ENCODE measurements around the gene CCDC66. TPM values are rescaled to one million over a fixed set of nuclear protein-coding genes. Genes with fewer than 3 reads are reported as not detected.

CCDC66 gene
- polyA plus RNA-seq, 1 of the 3 experiments (the other 2 are of a cell fraction), result 4.6 TPM

DNA sequence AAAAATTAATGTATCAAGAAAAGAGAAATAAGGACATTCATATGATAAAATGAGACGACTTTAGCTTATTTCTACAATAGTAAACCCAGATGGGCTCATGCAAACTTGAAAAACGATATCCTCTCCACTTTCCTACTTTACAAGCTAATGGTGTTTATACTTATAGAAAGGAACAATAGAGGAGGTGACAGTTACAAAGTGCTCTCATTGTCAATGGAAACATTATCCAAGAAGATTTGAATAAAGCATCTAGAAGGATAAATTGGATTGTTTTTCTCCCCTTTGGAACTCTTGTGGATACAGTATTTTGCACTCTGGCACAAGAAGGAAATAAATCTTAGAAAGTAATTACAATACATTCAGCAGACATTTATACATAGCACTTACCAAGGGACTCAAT lies 20.2 kb upstream of the CCDC66 start:
- H3K36me3 ChIP-seq (replicated peaks in 1 of 2; ENCODE audit: control insufficient read depth in 1 of 2, insufficient read depth in 2 of 2, low read length in 1 of 2), result no peaks in the 10 kb centered on the region
- H3K4me3 ChIP-seq (ENCODE audit: low read depth in 2 of 2, low read length in 1 of 2), result no peak overlapping the region
- no peak for TF ChIP-seq GABPA (IDR thresholded peaks at IDR 0.05; ENCODE audit: low read depth)
- no peak for TF ChIP-seq POLR2AphosphoS5 (IDR thresholded peaks at IDR 0.05; ENCODE audit: low read depth, low read length)
- TF ChIP-seq EP300 (IDR thresholded peaks at IDR 0.05; ENCODE audit: borderline replicate concordance in 1 of 2, low read depth in 1 of 2, low read length in 1 of 2), result no peak
- TF ChIP-seq RAD21 (IDR thresholded peaks at IDR 0.05; ENCODE audit: low read length), result no peak
- TF ChIP-seq TEAD4 (IDR thresholded peaks at IDR 0.05; ENCODE audit: borderline replicate concordance, insufficient read depth), result no peak
- TF ChIP-seq, protein P1, sequence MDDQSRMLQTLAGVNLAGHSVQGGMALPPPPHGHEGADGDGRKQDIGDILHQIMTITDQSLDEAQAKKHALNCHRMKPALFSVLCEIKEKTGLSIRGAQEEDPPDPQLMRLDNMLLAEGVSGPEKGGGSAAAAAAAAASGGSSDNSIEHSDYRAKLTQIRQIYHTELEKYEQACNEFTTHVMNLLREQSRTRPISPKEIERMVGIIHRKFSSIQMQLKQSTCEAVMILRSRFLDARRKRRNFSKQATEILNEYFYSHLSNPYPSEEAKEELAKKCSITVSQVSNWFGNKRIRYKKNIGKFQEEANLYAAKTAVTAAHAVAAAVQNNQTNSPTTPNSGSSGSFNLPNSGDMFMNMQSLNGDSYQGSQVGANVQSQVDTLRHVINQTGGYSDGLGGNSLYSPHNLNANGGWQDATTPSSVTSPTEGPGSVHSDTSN (IDR thresholded peaks at IDR 0.05), result no peak
- no peak for TF ChIP-seq MXI1 (IDR thresholded peaks at IDR 0.05; ENCODE audit: low read depth, low read length)
- TF ChIP-seq RXRA (IDR thresholded peaks at IDR 0.05; ENCODE audit: borderline replicate concordance, low read depth), result no peak
- TF ChIP-seq NFIC (IDR thresholded peaks at IDR 0.05; ENCODE audit: borderline replicate concordance), result no peak
- no peak for TF ChIP-seq MEF2A (IDR thresholded peaks at IDR 0.05; ENCODE audit: borderline replicate concordance, low read depth)
- TF ChIP-seq CHD2 (IDR thresholded peaks at IDR 0.05; ENCODE audit: low read length, partially characterized antibody), result no peak
- TF ChIP-seq FOSL2 (IDR thresholded peaks at IDR 0.05; ENCODE audit: borderline replicate concordance, low read depth), result no peak
- TF ChIP-seq, protein P2, sequence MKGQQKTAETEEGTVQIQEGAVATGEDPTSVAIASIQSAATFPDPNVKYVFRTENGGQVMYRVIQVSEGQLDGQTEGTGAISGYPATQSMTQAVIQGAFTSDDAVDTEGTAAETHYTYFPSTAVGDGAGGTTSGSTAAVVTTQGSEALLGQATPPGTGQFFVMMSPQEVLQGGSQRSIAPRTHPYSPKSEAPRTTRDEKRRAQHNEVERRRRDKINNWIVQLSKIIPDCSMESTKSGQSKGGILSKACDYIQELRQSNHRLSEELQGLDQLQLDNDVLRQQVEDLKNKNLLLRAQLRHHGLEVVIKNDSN (IDR thresholded peaks at IDR 0.05; ENCODE audit: borderline replicate concordance, low read depth), result no peak
- no peak for TF ChIP-seq TAF1 (IDR thresholded peaks at IDR 0.05; ENCODE audit: borderline replicate concordance, low read depth, low read length)
- TF ChIP-seq, protein P3, sequence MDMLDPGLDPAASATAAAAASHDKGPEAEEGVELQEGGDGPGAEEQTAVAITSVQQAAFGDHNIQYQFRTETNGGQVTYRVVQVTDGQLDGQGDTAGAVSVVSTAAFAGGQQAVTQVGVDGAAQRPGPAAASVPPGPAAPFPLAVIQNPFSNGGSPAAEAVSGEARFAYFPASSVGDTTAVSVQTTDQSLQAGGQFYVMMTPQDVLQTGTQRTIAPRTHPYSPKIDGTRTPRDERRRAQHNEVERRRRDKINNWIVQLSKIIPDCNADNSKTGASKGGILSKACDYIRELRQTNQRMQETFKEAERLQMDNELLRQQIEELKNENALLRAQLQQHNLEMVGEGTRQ (IDR thresholded peaks at IDR 0.05; ENCODE audit: borderline replicate concordance, low read depth, low read length), result no peak
- DNase-seq, result no peak
- H2AFZ ChIP-seq (ENCODE audit: low read depth), result no peak overlapping the region
- H3K9me3 ChIP-seq, result no peaks in the 10 kb centered on the region
- no peaks in the 10 kb centered on the region for H3K79me2 ChIP-seq (ENCODE audit: insufficient read depth)
- WGBS (ENCODE audit: low lambda C conversion rate), result 18% methylated on average over 2 of the region's 2 CpGs
- H3K9ac ChIP-seq, result no peak overlapping the region
- ChIA-PET CTCF (interaction anchor here (3.3 kb wide), 1 partner anchor 42 kb away, joined by 8 read pairs; no protein-coding TSS in a partner anchor), POLR2A (interaction anchor here (0.8 kb wide), 1 partner anchor 20 kb away, joined by 3 read pairs; the partner anchor contains the start of gene CCDC66)
- H3K4me1 ChIP-seq (ENCODE audit: control insufficient read depth in 1 of 2, insufficient read depth in 2 of 2, low read depth in 1 of 2, low read length in 1 of 2), result no peaks in the 10 kb centered on the region
- H3K27ac ChIP-seq (ENCODE audit: low read depth in 2 of 2, low read length in 1 of 2), result no peak overlapping the region
- H3K4me2 ChIP-seq, result no peak overlapping the region
- no peaks in the 10 kb centered on the region for H3F3A ChIP-seq (replicated peaks; ENCODE audit: insufficient read depth)
- H4K20me1 ChIP-seq (ENCODE audit: insufficient read depth), result no peaks in the 10 kb centered on the region
- no peaks in the 10 kb centered on the region for H3K27me3 ChIP-seq (ENCODE audit: insufficient read depth)
- no peaks in the 10 kb centered on the region for H3K9me2 ChIP-seq

DNA sequence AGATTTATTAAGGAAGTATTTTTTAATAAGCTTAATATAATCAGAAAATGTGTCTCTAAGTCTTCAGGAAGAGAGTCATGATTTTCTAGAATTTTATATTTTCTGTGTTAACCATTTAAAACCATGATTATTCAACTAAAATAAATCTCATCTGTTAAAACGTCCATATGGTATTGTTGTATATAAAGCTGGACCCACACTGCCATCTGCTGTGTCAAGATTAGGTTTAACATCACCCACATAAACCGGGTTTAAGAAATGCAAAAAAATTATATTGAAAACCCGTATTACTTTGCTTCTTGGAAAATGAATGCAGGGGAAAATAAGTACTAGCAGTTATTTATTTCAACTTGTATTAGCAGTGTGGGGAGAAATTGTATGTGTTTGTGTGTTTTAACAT lies 9.5 kb upstream of the CCDC66 start:
- TF ChIP-seq RAD21 (IDR thresholded peaks at IDR 0.05; ENCODE audit: low read length), result peak; percentile 60
- no peak for TF ChIP-seq CHD2 (IDR thresholded peaks at IDR 0.05; ENCODE audit: low read length, partially characterized antibody)
- TF ChIP-seq, protein P3 (IDR thresholded peaks at IDR 0.05; ENCODE audit: borderline replicate concordance, low read depth, low read length), result no peak
- TF ChIP-seq NRF1 (IDR thresholded peaks at IDR 0.05; ENCODE audit: low read depth, low read length), result no peak
- TF ChIP-seq, protein P4, sequence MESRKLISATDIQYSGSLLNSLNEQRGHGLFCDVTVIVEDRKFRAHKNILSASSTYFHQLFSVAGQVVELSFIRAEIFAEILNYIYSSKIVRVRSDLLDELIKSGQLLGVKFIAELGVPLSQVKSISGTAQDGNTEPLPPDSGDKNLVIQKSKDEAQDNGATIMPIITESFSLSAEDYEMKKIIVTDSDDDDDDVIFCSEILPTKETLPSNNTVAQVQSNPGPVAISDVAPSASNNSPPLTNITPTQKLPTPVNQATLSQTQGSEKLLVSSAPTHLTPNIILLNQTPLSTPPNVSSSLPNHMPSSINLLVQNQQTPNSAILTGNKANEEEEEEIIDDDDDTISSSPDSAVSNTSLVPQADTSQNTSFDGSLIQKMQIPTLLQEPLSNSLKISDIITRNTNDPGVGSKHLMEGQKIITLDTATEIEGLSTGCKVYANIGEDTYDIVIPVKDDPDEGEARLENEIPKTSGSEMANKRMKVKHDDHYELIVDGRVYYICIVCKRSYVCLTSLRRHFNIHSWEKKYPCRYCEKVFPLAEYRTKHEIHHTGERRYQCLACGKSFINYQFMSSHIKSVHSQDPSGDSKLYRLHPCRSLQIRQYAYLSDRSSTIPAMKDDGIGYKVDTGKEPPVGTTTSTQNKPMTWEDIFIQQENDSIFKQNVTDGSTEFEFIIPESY (IDR thresholded peaks at IDR 0.05; ENCODE audit: borderline replicate concordance, low read depth), result no peak
- TF ChIP-seq, protein P5, sequence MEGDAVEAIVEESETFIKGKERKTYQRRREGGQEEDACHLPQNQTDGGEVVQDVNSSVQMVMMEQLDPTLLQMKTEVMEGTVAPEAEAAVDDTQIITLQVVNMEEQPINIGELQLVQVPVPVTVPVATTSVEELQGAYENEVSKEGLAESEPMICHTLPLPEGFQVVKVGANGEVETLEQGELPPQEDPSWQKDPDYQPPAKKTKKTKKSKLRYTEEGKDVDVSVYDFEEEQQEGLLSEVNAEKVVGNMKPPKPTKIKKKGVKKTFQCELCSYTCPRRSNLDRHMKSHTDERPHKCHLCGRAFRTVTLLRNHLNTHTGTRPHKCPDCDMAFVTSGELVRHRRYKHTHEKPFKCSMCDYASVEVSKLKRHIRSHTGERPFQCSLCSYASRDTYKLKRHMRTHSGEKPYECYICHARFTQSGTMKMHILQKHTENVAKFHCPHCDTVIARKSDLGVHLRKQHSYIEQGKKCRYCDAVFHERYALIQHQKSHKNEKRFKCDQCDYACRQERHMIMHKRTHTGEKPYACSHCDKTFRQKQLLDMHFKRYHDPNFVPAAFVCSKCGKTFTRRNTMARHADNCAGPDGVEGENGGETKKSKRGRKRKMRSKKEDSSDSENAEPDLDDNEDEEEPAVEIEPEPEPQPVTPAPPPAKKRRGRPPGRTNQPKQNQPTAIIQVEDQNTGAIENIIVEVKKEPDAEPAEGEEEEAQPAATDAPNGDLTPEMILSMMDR (IDR thresholded peaks at IDR 0.05), result peak; percentile 27; the same call in 1 of the 2 replicates
- peak; percentile 29 for DNase-seq
- Histone ChIP-seq H3K9me3 (no peaks in the 10 kb centered on the region), H3K27me3 (ENCODE audit: insufficient read depth) (peaks cover 28% of the 10 kb centered on the region), H4K20me1 (ENCODE audit: insufficient read depth) (no peaks in the 10 kb centered on the region), H3K9ac (no peak overlapping the region), H3K36me3 (replicated peaks in 1 of 2; ENCODE audit: control insufficient read depth in 1 of 2, insufficient read depth in 2 of 2, low read length in 1 of 2) (no peaks in the 10 kb centered on the region), H2AFZ (ENCODE audit: low read depth) (no peak overlapping the region), H3K9me2 (no peaks in the 10 kb centered on the region), H3K4me3 (ENCODE audit: low read depth in 2 of 2, low read length in 1 of 2) (no peak overlapping the region), H3K4me1 (ENCODE audit: control insufficient read depth in 1 of 2, insufficient read depth in 2 of 2, low read depth in 1 of 2, low read length in 1 of 2) (no peaks in the 10 kb centered on the region), H3F3A (replicated peaks; ENCODE audit: insufficient read depth) (no peaks in the 10 kb centered on the region), H3K27ac (ENCODE audit: low read depth in 2 of 2, low read length in 1 of 2) (no peak overlapping the region), H3K79me2 (ENCODE audit: insufficient read depth) (no peaks in the 10 kb centered on the region), H3K4me2 (no peak overlapping the region)
- WGBS (ENCODE audit: low lambda C conversion rate), result 26% methylated on average over 3 of the region's 3 CpGs
- POLR2A ChIA-PET, result no interaction called here
- CTCF ChIA-PET, result interaction anchor here (0.7 to 2.6 kb wide), 5 partner anchors 12 to 888 kb away, joined by 3 to 8 read pairs (median 6); no protein-coding TSS in a partner anchor

Measured in SK-N-SH (cell line).